NCI-H1092 treated with DMSO at 0.1 percent for 48 hours (cell line): ENCODE data around the gene CNTNAP5.

Source experiments
- DNase-seq: peaks from one replicate; lab custom pipeline; 2025; lab: John Stamatoyannopoulos, UW

Gene CNTNAP5

GRCh38 chr2:124559236-124559635 is 534.1 kb downstream of the CNTNAP5 start:
- DNase-seq: no peak

- no peak for DNase-seq
These were observed 535.6 kb downstream of the CNTNAP5 start for GRCh38 chr2:124560592-124561112.

DNA sequence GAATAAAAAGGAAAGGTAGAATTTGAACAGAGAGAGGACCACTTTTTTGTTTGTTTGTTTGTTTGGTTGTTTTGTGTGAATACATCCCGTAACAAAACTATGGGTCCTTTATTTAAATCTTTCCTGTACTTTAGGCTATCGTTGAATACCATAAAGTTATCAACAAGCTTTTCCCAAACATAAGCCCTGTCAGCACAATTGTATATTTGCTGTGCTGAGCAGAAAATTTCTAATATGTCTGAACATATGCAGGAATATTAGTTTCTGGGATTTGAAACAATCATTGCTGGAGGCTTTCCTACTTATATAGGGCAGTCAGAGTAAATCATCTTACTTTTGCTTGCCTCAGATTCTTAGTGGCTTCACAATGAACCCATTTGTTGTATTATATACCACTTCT is 536.4 kb downstream of the CNTNAP5 start:
- DNase-seq: no peak

DNA sequence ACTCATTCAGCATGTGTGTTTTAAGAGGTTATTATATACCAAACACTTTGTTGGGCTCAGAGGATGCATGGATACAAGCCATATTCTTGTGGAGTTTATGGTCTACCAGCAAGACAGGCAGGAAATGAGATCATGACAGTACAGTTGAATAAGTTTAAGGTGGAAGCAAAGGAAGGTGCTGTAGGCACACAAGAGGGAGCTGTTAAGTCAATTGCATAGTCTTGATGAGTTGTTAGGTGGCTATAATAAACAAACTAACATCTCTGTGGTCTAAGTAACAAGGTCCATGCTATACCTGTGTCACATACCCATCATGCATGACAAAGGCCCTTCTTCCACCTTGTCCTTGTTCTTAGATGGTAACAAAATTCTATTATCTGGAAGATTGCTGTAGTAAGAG is 538.3 kb downstream of the CNTNAP5 start:
- DNase-seq: no peak

DNA sequence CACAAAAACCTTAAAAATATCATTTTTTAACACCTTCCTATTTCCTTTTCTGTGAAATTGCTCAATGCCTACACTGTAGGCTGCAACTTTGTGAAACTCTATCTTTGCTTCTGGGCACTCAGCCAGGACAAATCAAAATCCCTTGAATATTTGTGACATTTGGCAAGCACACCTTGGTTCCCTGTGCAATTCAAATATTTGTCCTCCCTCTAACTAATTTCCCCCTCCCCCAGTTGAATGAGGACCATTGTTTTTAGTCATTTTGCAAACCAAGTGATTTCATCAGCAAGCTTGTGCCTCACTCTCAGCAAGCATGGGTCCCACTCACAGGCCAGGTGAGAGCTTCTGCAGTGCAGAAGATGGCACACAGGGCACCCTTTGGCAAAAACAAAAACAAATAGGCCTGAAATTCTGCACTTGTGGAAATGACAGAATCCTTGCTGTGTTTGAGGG is 541.5 kb downstream of the CNTNAP5 start:
- peak; percentile 53 for DNase-seq

DNA sequence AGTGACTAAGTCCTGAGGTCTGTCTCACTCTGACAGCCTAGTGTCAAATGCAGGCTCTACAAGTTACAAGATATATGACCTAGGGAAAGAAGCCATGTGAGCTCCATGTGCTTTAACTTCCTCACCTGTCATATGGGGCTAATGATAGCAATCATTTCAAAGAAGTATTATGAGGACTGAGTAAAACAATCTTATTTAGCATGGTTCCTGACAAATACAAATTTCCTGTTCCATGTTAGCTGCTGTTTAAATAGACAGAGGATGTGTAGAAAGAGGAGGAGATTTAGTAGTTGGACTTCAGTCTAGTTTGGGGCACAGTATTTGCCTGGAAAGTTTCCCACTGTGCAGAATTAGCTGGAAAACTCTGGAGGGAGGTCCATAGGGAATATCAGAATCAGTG is 545.8 kb downstream of the CNTNAP5 start:
- no peak for DNase-seq

DNA sequence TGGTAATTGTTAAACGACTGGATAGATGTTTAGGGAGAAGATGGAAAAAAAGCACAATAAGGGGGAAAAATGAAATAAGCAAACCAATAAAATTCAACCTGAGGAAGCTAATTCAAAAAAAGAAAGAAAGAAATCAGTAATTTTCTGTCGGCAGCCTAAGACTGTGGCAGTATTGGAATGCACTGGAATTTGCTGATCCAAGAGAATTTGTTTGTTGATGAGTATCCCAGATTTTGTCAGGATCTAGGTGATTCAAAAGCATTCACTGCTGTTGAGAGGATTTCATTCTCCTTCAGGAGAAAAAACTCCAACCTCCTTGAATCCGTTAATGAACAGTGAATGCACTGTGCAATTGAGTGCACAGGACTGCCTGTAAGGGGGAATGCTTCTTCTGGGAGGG is 546.7 kb downstream of the CNTNAP5 start:
- no peak for DNase-seq

- no peak for DNase-seq
These were observed 548.0 kb downstream of the CNTNAP5 start for GRCh38 chr2:124572934-124573634.

- no peak for DNase-seq
These were observed 550.4 kb downstream of the CNTNAP5 start for GRCh38 chr2:124575497-124575896.

- DNase-seq: no peak
These were observed 555.2 kb downstream of the CNTNAP5 start for GRCh38 chr2:124580263-124580662.

DNA sequence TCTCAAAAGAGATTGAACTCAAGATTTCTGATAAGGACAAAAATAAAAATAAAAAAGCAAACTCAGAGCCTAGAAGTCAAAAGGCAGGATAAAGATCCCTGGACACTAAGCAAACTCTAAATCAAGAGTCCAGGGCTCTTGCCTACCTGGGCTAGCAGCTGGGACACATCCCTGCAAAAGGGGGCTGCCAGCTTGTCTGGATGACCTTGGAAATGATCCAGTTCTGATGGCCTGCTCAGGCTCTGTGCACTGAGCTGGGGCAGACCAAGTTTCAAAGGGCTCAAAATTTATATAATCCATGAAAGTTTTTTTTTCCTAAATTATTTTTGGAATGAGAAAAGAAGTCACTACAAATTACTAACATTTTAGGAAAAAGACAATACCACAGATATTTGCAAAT is 557.3 kb downstream of the CNTNAP5 start:
- DNase-seq: no peak

DNA sequence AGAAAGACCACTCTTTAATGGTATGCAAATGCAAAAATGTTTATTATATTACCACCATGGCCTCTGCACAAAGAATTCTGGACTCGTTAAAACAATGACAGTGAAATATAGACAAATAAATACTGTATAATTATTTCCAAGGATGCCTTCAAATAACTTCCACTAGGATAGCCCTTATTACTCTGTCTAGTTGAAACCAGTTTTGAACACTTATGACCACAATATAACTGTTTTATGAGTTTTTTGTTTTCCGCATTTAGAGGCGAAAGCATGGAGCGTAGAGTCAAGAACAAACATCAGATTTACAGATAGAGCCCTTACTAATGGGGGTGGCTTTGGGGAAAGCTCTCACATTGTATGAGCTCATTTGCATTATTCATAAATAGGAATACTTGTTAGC is 559.5 kb downstream of the CNTNAP5 start:
- no peak for DNase-seq

GRCh38 chr2:124585277-124585676 is 560.2 kb downstream of the CNTNAP5 start:
- no peak for DNase-seq

DNA sequence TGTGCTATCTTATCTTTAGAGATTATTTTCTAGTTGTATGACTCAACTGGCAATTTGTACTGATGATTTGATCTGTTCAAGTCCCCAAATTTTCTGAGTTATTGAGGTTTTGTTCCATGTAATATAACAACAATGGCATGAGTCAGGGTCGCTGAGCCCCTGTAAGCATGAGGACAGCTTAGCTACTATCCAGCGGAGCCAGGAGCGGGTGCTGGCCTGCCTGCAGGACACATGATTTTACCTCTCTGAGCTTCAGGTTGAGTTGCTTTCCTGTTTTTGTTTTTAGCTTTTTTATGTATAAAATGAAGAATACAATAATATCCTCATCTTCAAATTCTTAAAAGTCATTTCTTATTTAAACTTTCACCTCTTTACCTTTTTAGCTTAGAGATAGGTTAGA is 561.1 kb downstream of the CNTNAP5 start:
- DNase-seq: no peak

- DNase-seq: no peak
These were observed 561.7 kb downstream of the CNTNAP5 start for GRCh38 chr2:124586835-124587234.

GRCh38 chr2:124589971-124590370 is 564.9 kb downstream of the CNTNAP5 start:
- no peak for DNase-seq

GRCh38 chr2:124602759-124603158 is 577.7 kb downstream of the CNTNAP5 start:
- no peak for DNase-seq

GRCh38 chr2:124604940-124605339 is 579.9 kb downstream of the CNTNAP5 start:
- DNase-seq: no peak

DNA sequence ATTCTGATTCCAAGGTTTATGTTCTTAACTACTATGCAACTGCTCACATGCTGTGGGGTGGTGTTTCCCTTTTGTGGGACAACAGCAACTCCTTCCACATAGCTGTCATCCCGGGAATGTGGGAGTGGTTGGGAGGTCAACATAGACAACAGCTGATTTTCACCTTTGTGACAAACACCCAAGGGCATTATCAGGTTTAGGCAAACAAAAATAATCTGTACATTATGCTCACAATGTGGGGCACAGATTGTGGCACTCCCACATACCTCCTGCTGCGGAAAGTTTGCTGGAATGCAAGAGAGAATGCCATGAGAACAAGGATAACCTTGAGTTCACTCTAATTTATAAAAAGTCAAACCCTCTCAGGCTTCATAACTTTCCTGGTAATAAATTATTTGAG is 582.6 kb downstream of the CNTNAP5 start:
- DNase-seq: no peak

DNA sequence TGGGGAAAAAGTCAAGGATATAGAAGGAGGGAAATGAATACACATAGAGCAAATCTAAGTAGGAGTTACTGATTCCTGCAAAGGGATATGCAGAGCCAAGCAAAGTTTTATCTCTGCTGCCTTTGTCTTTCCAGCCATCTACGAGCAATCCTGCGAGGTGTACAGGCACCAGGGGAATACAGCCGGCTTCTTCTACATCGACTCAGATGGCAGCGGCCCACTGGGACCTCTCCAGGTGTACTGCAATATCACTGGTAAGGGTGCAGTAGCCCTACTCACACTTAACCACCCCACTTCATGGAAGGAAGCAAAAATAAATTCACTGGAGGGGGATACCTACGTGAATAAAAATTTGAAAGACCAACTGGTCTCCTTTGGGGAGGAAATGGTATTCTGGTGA is 584.6 kb downstream of the CNTNAP5 start:
- DNase-seq: peak; percentile 50

DNA sequence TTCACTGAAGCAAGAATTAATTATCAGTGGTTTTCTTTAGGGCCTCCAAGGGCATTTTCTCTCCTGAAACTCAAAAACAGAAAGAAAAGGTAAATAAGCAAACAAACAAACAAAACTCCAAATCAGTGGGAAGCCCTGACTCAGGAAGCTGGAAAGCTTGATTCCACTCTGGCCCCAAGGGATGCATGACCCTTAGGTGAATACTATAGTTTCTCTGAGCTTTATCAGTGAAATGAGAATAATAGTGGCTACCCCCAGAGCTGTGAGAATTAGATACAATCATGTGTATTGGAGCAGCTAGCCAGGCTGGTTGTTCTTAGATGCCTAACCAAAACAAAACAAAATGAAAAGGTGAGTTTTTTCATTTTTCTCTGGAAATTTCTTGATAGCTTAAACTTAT is 585.1 kb downstream of the CNTNAP5 start:
- DNase-seq: no peak

- peak; percentile 15 for DNase-seq
These were observed 585.8 kb downstream of the CNTNAP5 start for GRCh38 chr2:124610866-124611265.

DNA sequence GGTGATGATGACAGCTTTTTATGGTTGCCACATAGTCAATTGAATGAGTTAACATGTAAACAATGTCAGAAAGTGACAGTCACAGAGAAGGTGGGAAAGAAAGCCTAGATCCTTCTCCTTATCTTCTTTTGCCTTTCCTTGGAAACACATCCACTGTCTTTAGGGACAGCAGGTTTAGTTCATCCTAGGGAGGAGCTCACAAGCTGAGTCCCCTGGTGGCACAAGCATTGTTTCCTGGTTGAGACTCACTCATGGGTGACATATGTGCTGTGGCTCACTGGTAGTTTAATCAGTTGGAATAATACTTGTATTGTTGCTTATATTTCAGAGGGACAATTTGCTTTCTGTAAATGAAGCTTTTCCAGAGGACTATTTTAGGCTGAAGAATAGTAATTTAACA is 598.5 kb downstream of the CNTNAP5 start:
- DNase-seq: no peak

GRCh38 chr2:124625561-124625960 is 600.5 kb downstream of the CNTNAP5 start:
- DNase-seq: no peak
